GM19043 (cell line): ENCODE measurements around the gene HTR2C.
"Not testable (repeated sequence)": the region's sequence is repeated elsewhere in the genome, so short reads cannot be mapped to it uniquely, and the experiment has no call there.

Source experiments
- ATAC-seq: cut with Tn5 transposase; IDR thresholded peaks from one replicate; pipeline ENCODE4 v1.9.1; 2021; ENCODE audit warnings: low read depth; ENCODE audit not compliant: unreplicated experiment

HTR2C gene

DNA sequence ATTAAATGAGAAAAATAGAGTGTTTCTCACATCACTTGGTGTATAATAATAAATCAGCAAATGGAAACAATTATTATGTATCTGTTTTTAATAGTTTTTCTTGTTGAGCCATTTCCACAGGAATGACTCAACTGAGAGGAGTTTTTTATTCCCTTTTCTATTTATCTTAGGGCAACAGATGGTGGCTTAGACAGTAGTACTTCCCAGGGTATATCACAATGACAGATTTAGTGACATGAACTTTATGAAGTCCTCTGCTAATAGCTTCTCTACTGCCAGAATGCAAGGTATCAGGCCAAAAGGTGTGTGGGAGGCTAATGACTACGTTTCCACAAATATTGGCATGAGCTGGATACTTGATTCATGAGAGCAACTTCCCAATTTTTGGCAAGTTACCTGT, 126.7 kb downstream of the HTR2C start:
- no peak for ATAC-seq

- ATAC-seq: no peak
These were observed 128.6 kb downstream of the HTR2C start for GRCh38 chrX:114712466-114712865.

GRCh38 chrX:114715096-114715495, 131.2 kb downstream of the HTR2C start:
- no peak for ATAC-seq

GRCh38 chrX:114717921-114718320, 134.0 kb downstream of the HTR2C start:
- no peak for ATAC-seq

DNA sequence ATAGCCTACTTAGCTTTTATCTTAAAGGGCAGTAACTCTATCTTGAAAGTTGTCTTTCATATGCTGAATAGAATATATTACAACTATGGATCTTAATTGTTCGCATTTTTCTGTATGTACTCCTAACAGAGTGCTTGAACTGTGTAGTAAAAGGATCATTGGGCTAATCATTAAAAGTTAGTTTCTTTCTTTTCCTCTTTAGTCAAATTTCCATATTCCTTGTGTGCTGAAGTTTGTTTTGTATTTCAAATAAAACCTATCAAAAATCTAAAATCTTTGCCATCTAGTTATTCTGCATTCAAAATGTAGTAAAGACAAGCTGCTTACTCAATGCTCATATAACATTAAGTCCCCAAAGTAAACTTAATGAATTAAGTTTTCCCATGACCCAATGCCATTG, 182.7 kb downstream of the HTR2C start:
- no peak for ATAC-seq

DNA sequence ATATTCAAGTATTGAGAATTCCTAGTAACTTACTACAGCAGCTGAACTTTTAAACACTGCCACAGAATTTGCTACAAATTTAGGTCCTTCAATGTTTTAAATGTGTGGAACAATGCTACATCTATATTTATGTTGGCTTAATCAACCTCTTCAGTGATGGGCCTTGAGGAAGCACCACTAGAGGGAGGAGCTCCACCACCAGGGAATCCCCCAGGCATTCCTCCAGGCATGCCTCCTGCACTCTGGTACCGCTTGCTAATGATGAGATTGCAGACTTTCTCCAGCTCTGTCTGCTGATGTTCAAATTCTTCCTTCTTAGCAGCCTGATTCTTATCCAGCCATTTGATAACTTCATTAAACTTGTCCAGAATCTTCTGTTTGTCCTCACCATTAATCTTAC, 190.8 kb downstream of the HTR2C start:
- ATAC-seq: no peak

- no peak for ATAC-seq
These were observed 199.0 kb downstream of the HTR2C start for GRCh38 chrX:114782925-114783324.

DNA sequence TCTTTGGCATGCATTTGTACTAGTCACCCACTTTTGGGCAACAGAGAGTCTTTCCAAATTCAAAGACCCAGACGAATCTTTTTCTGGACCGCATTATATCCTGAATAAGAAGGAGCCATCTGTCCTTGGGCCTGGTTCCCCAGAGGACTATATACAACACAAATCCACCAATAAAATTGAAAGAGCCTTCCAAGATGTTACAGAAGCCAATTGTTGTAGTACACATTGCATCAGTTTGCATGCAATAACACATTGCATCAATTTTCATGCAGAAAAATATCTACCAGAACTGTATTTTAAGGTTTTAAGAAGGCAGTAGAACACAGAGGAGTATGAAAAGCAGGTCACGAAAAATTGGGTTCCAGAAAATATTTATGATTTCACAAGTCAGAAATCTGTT, 203.2 kb downstream of the HTR2C start:
- ATAC-seq: no peak

DNA sequence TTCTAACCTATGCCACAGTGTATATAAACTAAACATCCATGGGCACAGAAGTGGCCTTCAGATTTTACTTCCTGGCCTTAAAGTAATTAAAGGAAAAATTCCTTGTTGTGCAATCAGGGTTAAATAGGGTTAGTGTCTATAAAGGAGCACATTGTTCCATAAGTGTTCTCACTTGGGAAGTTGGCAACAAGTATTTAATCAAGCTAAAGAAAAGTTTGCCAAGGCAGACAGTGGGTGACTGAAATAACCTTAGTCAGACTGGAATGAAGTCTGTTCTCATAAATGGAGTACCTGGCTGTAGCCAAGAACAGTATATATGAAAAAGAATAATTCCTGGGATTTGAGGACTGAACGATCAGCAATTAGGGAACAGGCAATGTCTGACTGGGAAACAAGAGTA, 213.6 kb downstream of the HTR2C start:
- no peak for ATAC-seq

GRCh38 chrX:114798907-114799306, 215.0 kb downstream of the HTR2C start:
- ATAC-seq: no peak

GRCh38 chrX:114800719-114801118, 216.8 kb downstream of the HTR2C start:
- ATAC-seq: no peak

DNA sequence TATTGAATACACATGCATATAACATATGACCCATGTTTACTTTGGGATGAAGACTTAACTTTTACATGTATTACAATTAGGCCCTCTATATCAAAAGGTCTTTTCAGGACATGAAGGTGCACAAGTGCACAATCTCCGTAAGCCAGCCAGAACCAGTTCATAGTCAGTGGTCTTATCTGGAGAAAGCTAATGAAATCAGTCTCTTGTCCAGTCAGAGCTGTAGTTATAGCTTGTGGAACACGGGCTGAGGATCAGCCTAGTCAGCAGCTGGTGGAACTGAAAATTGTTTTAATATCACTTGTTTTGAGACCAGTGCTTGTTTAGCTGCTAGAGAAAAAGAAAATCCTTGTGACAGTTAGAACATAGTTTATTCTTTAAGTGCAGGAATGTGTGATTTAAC, 235.6 kb downstream of the HTR2C start:
- no peak for ATAC-seq

DNA sequence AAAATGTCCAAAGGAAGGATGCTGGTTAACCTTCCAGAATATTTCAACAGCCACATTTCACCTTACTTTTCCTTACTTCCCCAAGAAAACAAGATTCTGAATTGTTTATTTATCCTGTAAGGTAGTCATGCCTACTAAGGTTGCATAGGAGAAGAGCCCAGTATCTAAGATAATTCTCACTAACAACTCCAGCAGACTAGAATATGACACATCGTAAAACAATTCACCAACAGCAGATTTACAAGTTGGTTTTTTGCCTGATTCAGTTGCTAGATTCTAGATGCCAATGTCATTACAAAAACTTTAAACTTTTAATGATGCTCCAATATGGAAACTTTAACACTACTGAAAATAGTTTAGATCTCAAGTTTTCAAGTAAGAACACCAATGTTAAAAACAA, 257.2 kb downstream of the HTR2C start:
- ATAC-seq: no peak

GRCh38 chrX:114842181-114842580, 258.3 kb downstream of the HTR2C start:
- ATAC-seq: no peak

- no peak for ATAC-seq
These were observed 305.6 kb downstream of the HTR2C start for GRCh38 chrX:114889481-114889880.

DNA sequence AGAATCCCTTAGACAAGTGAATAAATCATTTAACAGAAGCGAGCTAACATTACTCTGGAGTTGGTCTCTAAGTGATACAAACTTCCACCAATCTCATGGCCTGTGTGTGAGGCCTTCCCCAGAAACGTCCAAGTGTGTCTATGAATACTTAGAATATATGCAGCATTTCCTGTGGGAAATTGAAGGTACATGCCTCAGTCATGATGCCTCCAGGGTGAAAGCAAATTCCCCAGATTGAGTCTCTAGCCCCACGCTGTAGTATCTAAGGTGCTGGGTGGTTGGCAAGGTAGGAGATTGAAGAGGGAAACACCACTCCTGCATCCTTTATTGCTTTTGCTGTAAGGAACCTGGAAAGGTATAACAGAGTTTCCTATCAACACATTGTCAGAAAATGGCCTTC, 319.7 kb downstream of the HTR2C start:
- ATAC-seq: no peak

DNA sequence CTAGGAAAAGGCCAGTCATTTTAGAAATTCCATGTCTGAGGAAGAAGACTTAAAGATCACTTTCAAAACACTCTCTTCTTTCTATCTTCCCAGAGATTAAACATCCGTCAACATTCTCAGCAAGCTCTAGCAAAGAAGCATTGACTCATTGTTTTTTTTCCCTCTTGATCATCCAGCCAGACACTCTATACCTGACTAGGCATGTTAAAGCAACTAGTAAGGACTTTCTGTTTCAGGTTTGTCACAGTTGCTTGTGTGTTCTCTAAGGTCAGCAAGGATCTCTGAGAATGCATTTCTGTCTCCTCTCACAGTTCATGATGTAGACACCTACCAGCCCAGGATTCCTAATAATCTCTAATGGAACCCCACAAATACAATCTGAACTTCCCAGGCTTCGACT, 321.4 kb downstream of the HTR2C start:
- ATAC-seq: no peak

DNA sequence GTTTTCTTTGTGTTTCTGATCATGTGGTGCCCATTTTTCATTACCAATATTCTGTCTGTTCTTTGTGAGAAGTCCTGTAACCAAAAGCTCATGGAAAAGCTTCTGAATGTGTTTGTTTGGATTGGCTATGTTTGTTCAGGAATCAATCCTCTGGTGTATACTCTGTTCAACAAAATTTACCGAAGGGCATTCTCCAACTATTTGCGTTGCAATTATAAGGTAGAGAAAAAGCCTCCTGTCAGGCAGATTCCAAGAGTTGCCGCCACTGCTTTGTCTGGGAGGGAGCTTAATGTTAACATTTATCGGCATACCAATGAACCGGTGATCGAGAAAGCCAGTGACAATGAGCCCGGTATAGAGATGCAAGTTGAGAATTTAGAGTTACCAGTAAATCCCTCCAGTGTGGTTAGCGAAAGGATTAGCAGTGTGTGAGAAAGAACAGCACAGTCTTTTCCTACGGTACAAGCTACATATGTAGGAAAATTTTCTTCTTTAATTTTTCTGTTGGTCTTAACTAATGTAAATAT, 323.2 kb downstream of the HTR2C start:
- no peak for ATAC-seq

GRCh38 chrX:114924423-114924822, 340.5 kb downstream of the HTR2C start:
- no peak for ATAC-seq

DNA sequence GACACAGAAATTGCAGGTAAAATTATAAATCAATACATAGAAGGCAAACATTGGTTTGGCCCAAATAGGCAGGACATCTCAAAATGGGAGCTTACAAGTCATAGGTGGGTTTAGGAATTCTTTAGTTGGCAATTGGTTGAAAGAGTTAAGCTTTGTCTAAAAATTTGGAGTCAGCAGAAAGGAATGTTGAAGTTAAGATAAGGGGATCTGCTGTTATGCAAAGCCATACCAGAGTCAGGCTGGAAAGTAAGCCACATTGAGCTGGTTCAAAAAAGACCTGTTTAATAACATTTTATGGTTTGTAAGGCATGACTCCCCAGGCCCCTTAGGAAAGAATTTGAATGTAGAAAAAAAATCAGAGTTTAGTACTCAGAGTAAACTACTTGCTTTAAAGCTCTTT, 341.0 kb downstream of the HTR2C start:
- ATAC-seq: no peak

GRCh38 chrX:114930227-114930626, 346.3 kb downstream of the HTR2C start:
- no peak for ATAC-seq

- ATAC-seq: no peak
These were observed 348.7 kb downstream of the HTR2C start for GRCh38 chrX:114932550-114932949.

- ATAC-seq: not testable (repeated sequence)
These were observed 349.4 kb downstream of the HTR2C start for GRCh38 chrX:114933291-114933690.
